SIG-M5 (cell line): ENCODE measurements around the gene PLA2G7.
"Not testable (repeated sequence)": the region's sequence is repeated elsewhere in the genome, so short reads cannot be mapped to it uniquely, and the experiment has no call there.

Experiments
- DNase-seq: peaks from one replicate; lab custom pipeline; 2025; lab: John Stamatoyannopoulos, UW

PLA2G7 gene

DNA sequence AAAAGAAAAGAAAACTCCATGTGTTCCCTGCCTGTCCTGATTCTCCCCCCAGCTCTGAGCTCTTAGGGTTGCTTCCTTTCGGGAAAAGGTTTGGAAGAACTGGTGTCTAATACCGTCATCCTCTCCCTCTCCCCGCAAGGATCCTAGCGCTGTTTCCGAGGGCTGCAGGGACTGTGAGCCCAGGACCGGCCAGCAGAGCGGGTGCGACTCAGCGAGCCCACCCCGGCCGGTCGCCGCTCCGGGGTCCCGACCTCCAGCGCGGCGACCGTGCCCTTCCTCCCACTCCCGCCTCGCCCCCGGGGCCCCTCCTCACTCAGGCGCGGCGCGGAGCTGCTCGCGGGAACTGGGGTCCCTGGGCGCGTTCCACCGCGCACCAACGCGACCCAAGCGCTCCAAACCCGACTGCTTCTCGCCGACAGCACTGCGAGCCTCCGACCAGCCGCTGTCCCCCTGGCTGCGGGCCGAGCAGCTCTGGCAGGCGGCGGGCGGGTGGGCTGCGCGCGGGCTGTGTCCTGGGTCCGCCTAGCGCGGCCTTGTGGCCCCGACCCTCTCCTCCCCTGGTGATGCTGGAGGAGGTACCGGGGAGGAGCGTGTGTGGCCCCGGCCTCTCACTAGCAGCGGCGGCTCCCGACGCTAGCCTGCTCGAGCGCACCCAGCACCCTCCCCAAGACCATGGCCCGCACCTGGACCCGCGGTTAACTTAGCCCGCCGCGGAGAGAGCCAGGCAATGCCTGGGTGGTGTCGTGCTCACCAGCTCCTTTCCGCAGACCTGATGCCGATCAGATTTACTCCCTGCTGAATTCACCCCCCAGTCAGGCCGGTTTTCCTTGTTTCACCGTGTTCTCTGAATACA lies at the start of gene PLA2G7:
PLA2G7 (minus strand) TSS at position 509 of the 853 bp plus-strand sequence. CDS start 12,484 bp downstream, outside the sequence.
- no peak for DNase-seq

DNA sequence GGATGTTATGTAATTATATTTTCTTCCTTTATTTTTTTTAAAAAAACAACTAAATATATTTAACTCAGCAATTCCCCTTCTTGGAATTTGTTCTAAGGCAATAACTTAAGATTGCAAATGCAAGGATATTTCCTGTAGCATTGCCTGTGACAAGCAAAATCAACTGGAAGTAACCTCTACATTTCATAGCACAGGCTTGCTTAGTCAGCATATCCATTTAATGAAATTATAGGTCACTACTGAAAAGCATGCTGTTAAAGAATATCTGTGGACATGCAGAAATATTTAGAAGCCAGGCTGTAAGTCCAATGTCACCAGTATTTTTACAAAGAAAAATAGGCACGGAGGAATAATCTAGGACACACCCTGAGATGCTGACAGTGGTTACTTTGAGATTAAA lies 49.4 kb upstream of the PLA2G7 start:
- no peak for DNase-seq

DNA sequence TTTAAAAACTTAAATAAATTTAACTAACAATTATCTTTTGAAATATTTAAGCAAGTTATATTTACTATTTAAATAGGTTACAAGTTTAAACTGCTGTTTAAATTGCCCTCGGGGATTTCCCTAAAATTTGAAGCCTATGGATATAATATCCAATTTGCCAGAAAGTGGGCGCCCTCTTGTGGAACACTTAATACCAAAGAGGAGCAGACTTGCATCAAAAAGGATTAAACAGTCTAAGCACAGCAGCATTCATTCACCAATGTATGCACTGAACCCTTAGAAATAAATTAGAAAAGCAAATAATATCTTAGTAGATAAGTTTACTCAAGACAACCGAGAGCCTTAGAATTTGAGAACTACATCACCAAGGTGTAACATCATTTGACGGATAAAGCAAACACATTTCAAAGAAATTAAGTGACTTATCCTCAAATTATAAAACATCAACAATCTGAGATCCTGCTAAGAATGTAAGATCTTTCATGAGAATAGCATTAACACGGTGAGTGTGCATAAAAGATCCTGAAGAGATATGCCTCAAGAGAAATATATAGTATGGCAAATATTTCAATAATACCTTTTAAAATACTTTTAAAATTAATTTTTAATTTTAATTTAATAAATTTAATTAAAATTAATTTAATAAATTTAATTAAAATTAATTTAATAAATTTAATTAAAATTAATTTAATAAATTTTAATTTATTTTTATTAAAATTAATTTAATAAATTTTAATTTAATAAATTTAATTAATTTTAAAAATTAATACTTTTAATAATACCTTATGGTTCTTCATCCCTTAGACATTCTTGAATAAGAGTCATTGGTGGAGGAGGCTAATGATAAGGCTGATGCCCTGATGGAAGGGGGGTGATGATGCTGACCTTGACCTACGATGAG lies 46.6 kb upstream of the PLA2G7 start:
- no peak for DNase-seq

DNA sequence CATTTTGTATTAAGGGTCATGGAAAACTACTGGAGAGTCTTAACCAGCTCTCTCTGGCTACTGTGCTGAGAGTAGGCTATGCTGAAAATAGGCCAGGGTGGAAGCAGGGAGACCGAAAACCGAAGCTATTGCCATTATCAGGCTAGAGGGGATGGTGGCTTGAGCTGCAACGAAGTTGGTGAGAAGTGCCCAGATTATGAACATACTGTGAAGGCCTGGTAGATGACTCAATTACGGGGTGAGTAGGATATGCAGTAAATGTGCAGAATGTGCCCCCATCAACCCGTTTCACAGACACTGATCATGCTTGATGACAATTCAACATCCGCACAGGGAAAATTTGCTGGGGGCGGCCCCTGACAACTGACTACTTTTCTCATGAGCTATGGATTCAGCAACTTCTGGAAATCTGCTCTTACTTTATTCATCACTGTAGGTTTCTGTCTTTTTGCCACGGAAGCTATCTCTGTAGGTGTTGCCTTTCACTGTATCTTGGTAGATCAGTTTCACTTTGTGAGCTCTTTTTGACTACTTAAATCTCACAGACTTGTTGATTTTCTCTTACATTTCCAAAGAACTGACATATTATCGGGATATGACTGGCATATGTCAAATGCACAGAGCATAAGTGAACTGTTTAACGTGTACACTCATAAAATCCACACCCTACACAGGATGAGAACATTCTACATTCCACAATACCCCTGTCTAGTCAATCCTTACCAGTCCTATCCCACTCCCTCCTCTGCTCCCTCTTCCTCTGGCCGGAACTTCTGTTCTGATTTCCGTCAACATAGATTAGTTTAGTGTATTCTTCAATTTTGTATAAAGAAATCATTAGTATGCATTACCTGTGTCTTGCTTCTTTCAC lies 42.5 kb upstream of the PLA2G7 start:
- no peak for DNase-seq

DNA sequence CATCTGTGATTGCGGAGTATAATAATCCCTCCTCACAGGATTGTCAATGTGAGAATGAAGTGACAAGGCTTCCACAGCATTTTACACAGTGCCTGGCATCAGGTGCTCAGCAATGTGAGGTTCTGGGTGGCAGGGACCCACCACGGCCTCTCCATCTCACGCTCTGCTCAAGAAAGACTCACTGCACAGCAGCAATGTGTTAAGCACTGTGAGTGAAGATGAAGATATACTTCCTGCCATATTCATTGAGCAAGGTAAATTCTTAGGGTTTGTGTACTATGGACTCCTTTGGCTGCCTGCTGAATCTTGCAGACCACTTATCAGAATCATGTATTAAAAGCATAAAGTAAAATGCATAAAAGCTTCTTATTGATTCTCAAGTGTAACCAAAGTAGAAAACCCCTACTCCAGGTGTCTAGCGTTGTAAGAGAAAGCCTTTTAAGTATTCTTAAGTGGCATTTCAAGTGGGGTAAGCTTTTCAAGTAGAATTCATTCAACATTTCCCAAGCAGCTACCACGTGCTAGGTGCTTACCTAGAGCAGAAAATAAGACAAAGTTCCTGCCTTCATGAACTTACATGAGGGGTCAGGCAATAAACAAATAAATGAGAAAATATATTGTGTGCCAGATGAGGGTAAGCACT lies 41.0 kb upstream of the PLA2G7 start:
- no peak for DNase-seq

DNA sequence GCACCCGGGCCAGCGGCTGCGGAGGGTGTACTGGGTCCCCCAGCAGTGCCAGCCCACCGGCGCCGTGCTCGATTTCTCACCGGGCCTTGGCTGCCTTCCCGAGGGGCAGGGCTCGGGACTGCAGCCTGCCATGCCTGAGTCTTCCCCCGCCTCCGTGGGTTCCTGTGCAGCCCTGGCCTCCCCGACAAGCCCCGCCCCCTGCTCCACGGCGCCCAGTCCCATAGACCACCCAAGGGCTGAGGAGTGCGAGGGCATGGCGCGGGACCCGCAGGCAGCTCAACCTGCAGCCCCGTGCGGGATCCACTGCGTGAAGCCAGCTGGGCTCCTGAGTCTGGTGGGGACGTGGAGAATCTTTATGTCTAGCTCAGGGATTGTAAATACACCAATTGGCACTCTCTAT lies 39.6 kb upstream of the PLA2G7 start:
- DNase-seq, result not testable (repeated sequence)

DNA sequence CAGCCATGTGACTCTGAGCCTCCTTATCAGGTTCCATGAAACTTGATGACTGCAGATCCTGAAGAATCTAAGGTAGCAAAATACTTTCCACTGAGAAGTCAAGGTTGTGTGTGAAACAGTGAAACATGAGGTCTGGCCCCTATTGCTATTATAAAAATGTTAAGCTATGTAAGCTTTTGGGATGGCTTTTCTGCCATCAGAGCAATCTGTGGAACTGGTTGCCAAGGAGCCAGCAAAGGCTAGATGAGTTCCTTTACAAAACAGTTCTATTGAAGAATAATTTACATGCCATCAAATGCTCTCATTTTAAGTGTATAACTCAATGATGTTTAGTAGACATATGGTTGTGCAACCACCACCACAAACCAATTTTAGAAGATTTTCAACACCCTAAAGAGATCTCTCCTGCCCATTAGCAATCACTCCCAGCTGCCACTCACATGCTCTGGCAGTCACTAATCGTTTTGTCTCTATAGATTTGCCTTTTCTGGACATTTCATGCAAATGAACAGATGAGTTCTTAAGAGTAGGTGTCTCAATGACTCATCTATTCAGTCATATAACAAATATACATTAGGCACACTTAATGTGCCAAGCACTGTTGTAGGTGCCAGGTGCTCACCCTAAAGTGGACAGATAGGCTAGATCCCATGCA lies 38.2 kb upstream of the PLA2G7 start:
- DNase-seq, result no peak

DNA sequence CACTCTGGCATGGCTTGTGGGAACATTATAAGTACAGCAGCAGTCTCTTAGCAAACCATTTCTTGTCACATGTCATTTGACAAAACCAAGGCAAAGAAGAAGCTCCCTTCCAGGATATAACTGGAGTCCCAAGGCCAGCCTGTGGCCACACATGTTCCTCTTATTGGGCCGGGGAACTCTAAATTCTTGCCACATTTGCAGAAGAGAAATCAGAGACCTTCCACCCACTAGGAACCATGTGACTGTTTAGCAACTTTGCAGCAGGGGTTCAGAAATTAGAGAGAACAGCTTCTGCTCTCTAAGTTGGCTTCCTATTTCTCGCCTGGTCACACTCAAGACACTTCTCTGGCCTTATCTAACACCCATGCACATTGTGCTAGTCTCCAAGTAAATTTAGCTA lies 37.6 kb upstream of the PLA2G7 start:
- peak; percentile 74 for DNase-seq

DNA sequence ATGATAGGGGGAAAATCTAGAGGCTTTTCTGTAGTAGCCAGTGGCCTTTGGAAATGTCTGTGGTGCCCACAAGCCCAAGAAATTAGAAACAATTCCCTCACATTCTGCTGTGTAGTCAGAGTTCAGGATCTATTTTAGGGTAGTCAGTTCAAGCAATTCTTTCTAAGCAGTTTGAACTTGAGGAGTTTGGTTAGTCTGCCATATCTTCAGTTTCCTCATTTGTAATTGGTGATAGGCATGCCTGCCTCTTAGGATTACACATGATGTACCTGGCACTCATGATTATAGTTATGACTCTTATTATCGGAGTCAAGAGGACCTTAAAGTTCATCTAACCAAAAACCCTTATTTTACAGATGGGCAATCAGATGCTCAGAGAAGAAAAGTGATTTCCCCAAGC lies 36.8 kb upstream of the PLA2G7 start:
- DNase-seq, result no peak

DNA sequence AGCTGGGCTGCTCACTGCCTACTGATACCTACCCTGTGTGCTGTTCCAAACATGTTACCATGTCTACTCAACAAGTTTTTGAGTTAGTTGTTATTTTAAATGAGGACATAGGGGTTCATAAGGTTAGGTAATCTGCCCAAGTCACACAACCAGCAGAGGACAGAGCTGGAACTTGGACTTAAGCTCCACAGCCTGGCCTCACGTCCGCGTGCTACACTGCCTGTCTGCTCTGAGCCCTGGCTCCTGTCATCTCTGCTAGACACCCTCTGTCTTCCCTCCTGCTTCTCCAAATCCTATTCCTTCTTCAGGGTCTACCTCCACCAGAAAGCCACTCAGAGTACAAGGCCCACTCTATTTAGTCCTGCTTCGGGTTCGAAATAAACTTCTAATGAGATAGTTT lies 29.8 kb upstream of the PLA2G7 start:
- DNase-seq, result no peak

DNA sequence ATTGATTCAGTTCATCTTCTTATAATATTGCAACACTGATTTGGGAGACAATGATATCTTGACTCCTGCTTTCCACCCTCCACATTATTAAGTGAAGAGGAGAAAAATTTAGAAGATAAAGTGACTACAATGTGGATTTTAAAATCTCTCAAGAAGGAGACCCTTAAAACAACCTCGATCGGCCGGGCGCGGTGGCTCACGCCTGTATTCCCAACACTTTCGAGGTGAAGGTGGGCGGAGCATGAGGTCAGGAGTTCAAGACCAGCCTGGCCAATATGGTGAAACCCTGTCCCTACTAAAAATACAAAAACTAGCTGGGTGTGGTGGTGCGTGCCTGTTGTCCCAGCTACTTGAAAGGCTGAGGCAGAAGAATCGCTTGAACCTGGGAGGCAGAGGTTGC lies 29.1 kb upstream of the PLA2G7 start:
- not testable (repeated sequence) for DNase-seq

DNA sequence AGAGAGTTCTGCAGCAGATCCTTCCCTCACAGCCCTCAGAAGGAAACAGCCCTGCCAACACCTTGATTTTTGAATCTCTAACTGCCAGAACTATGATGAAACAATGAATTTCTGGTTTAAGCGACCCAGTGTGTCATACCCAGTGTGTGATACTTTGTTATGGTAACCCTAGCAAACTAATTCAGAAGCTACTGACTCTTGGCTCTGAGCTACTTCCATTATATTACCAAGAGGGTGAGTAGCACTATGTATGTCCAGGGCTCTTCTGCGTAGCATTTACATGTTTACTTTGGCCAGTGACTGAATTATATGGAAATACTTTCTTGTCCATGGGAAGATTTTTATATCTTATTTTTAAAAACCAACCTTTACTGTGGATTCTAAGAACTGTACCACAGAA lies 28.3 kb upstream of the PLA2G7 start:
- no peak for DNase-seq

DNA sequence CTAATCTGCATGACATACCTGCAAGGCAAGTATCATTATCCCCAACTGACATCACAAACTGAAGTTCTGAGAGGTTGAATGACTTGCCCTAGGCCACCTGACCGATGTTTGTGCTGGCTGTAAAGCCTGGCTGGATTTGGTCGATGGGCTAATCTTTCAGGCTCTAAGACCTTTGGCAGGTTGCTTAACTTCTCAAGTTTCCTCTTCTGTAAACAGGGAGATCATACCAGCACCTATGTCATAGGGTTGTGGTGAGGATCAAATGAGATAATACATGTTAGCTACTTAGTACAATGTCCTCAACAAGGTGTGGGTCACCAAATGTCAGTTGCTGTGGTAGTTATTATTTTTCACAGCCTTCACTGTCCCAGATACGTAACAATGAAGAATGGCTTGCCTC lies 25.8 kb upstream of the PLA2G7 start:
- no peak for DNase-seq

DNA sequence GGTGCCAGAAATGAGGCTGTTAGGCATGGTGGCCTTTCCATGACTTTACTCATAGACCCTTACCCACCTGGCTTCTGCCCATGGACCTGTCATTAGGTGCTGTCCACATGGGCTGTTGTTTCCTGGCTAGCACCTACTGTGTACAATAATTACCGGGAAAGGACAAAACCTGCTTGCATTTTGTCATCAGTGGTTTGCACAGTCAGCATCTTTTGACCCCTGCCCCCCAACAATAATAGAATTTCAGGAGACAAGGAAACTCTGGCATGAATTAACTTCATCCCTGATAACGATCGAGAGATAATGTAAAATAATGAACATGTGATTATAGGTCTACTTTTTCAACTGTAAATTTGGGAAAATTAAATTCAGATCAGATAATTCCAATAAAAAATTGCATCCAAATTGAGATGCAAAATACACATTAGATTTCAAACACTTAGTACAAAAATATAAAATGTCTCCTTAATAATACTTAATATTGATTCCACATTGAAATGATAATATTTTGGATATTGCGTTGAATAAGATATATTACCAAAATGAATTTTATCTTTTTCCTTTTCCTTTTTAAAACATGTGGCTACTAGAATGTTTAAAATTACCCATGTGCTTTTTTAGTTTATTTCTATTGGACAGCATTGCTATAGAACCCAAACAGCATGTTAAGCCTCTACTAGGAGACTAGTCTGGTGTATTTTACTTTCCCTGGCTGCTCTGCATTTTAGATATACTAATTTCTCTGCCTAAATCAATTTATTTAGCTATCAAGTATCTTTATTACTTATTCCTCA lies 24.0 kb upstream of the PLA2G7 start:
- DNase-seq, result no peak

DNA sequence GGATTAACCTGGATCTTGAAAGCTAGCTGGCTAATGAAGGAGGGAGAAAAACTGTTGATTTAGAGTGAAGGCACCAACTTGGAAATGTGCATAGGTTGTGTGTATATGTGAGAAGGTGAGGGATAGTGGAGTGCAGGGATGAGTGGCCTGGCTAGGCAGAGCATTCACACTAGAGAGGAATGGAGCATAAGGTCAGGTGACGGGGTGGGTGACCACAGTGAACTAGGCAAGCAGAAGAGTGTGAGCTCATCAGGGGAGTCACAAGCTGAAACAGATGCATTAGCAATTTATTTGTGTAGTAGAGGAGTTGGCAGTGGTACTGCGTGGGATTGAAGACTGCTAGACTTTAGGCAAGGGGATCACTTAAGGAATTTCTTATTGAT lies 22.0 kb upstream of the PLA2G7 start:
- DNase-seq, result no peak

DNA sequence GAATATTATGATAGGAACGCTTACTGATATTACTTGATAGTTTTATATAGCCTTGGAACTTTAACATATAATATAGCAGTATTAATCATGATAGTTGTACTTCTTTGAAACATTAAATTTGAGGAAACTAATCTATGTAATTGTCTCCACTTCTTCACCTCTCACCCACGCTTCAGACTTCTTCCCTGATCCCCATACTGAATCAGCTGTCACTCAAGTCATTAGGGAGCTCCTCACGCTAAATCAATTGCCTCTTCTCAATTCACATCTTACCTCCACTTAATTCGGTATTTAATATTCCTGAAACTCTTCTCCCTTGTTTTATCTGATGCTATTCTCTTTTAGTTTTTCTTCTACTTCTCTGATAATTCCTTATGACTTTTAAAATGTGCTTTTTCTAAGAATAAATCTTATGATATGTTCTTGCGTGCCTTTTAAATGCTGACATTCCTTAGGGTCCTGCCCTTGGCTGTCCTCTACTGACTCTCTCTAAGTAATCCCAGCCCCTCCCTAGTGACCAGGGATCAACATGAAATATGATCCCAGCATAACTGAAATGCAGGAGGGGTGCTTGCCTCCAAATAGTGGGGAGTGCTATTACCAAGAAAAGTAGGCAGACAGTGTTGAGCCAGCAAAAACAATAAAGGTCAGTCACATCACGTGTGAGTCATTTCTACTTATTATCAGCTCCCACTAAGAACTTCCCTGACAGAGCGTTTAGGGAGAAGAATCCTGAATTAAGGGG lies 21.5 kb upstream of the PLA2G7 start:
- no peak for DNase-seq

DNA sequence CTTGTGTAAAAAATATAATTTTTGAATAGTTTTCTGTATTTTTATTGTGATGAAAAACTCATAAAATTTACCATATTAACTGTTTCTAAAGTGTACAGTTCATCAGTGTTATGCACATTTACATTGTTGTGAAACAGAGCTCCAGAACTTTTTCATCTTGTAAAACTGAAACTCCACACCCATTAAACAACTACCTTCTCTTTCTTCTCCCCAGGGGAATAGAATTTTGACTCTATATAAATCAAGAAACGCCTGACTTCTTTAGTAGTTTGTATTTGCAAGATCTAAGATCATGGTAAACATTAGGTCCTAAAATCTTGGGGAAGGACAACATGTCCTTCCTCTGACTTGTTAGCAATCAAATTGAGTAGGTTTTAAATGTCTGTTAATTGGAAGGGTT lies 20.7 kb upstream of the PLA2G7 start:
- no peak for DNase-seq

DNA sequence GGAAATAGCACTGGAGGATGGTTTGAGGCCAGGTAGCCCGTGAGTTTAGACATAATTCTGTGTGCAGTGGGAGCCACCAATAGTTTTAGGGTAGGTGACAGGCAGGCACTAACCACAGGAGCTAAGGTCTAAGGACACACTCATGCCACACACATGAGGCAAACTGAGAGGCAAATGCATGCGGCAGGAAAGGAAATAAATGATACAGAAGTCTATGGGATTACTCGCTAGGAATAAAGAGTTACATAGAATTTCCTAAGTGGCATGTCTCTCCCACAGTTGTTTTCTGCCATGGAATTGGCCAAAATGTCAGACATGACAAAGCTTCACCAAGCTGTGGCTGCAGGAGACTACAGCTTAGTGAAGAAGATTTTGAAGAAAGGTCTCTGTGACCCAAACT lies 16.5 kb upstream of the PLA2G7 start:
- no peak for DNase-seq

DNA sequence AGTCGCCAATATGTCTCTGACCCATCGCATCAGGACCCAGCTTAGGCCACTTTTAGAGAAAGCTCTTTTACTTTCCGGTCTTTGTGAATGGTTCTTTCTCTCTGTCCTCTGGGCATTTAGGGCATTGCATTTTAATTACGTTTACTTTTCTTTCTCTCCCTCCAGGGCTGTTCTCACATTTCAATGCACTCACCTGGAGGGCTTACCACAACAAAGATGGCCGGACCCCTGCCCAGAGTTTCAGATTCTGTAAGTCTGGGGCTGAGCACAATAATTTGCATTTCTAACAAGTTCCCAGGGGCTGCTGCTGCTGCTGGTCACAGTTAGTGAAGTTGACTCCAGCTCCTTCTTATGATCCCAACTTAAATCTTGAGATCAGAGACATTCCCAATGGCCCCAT lies 14.6 kb upstream of the PLA2G7 start:
- DNase-seq, result no peak
